GM19372 (cell line): Measurements from ENCODE around the gene NCEH1.
"Not testable (repeated sequence)": the region's sequence is repeated elsewhere in the genome, so short reads cannot be mapped to it uniquely, and the experiment has no call there.

ENCODE experiments used
- ATAC-seq: cut with Tn5 transposase; IDR thresholded peaks from one replicate; pipeline ENCODE4 v1.9.1; 2021; ENCODE audit warnings: mild to moderate bottlenecking, low read depth, moderate library complexity; ENCODE audit not compliant: unreplicated experiment

Gene NCEH1

DNA sequence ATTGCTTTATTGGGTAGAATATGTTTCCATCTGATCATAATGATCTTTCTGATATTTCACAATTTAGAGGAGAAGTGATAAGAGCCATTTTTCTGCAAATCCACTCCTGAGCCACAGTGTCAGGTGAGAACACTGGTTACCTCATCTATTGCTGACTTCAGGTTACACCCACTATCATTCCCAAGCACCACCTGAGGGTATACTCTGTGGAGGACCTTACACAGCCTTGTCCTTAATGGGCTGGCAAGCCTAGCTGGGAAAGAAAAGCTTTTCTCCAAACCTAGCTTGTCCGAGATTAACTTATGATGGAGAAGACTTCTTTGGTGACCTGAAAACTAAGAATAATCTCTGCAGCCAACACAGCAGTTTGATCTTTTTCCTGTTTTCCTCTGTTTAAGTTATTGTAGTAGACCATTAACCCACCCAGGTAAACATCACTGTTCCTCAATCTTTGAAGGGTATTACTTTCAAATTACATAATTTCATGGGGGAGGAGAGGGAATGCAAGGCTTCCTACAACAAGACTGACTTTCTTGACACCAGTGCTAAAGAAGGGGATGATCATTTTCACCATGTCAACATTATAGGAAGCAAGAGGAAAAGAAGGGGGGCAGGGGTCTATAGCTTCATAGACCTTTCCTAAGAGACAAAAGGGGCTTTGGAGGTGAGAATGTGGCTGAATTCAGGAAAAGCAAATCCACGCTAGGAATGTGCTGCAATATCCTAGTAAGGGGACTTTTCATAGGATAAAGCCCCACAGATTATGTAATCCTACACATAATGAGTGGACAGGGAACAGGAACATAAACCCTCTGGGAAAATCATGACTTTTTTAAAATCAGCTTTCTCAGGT, 1.7 kb downstream of the NCEH1 start:
- no peak for ATAC-seq

GRCh38 chr3:172707967-172708366, 2.9 kb downstream of the NCEH1 start:
- ATAC-seq: no peak

- no peak for ATAC-seq
Observed at GRCh38 chr3:172707030-172707429, 3.8 kb downstream of the NCEH1 start.

GRCh38 chr3:172705170-172705569, 5.7 kb downstream of the NCEH1 start:
- ATAC-seq: no peak

DNA sequence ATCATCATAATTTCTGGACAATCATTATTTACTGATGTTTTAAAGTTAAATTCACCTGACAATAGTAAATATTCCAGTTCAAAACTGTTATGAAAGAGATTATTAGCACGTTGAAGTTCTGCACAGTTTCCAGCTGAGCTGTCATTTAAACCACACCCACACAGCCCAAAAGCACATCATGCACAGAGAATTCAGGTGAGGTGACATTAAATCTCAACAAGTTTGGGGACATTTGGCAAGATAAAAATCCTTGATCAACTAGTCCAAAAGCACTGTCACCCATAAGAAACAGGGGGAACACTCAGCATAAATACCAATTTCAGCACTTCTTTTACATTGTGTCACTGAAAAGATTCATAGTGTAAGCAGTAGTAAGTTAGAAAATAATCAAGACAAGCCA, 6.9 kb downstream of the NCEH1 start:
- ATAC-seq: no peak

DNA sequence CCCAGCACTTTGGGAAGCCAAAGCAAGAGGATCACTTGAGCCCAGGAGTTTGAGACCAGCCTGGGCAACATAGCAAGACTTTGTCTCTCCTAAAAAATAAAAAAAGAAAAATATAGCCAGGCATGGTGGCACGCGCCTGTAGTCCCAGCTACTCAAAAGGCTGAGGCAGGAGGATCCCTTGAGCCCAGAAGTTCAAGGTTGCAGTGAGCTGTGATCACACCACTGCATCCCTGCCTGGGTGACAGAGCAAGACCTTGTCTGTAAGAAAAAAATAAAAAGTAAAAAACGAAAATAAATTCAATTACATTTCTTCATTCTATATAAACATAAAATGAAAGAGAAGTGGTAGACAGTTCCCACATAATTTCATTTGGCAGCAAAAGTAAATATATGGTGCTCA, 8.1 kb downstream of the NCEH1 start:
- not testable (repeated sequence) for ATAC-seq

DNA sequence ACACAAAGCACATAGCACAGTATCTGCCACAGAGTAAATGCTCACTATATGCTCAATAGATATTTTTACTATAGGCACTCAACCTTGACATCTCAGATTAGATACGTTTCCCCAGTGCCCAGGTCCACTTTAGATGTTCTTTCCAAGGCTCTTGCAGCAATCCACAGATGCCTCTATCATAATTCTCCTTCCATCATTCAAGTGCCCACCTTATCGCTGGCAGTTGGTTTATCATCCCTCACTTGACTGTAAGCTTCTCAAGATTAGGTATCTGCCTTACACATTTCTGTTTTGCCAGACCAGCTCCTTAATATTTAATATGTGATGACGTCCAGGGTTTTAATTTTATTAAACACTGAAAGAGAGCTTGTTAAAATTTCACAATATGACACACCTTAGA, 8.6 kb downstream of the NCEH1 start:
- no peak for ATAC-seq

DNA sequence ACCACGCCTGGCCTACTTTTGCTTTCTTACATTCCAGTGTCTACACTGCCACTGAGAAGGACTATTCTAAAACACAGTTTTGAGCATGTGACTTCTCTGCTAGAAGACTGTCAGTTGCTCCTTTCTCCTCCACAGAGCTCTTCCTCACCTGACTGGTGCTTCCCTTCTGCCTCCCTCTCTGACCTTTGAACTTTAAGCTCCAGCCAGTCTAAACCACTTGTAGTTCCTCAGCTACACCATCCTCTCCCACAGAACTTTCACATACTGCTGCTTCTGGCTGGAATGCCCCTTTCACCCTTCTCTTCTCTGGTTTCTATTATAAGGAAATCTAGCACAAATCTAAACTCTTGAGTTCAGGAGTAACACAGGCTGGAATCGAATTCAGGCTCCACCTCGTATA, 9.1 kb downstream of the NCEH1 start:
- no peak for ATAC-seq

- ATAC-seq: no peak
Observed at GRCh38 chr3:172700936-172701455, 9.9 kb downstream of the NCEH1 start.

DNA sequence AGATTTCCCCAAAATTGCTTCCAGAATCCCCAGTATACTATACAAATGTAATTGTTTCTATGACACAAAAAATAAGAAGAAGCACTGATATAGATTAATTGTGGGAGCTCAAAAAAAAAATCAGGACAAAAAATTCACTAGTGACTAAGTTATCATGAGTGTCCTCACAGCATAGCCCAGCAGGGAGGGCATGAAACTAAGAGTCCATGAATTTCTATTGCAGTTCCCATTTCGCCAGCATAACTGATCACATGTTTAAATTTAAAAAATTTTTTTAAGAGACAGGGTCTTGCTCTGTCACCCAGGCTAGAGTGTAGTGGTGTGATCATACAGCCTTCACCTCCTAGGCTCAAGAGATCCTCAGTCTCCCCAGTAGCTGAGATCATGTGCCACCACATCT, 10.6 kb downstream of the NCEH1 start:
- ATAC-seq: no peak

- ATAC-seq: no peak
Observed at GRCh38 chr3:172699031-172699430, 11.8 kb downstream of the NCEH1 start.

DNA sequence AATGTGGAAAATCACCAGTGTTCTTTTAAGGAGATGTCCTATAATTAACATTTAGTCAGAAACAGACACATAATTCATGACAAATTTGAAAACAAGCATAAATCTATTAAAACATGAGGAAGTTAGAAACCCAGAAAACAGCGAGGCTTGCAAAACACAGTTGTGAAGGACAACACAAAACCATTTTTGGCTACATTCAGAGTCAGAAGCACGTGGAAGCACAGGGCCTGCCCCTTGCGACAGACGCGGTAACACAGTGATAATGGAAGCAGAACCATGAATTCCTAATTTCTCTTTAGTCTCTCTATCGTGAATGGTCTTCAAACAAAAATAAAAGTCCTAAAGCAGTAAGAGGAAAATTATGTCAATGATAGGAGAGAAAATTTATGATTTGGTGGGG, 12.2 kb downstream of the NCEH1 start:
- ATAC-seq: no peak

- ATAC-seq: no peak
Observed at GRCh38 chr3:172697558-172697957, 13.3 kb downstream of the NCEH1 start.

GRCh38 chr3:172696357-172696756, 14.5 kb downstream of the NCEH1 start:
- no peak for ATAC-seq

DNA sequence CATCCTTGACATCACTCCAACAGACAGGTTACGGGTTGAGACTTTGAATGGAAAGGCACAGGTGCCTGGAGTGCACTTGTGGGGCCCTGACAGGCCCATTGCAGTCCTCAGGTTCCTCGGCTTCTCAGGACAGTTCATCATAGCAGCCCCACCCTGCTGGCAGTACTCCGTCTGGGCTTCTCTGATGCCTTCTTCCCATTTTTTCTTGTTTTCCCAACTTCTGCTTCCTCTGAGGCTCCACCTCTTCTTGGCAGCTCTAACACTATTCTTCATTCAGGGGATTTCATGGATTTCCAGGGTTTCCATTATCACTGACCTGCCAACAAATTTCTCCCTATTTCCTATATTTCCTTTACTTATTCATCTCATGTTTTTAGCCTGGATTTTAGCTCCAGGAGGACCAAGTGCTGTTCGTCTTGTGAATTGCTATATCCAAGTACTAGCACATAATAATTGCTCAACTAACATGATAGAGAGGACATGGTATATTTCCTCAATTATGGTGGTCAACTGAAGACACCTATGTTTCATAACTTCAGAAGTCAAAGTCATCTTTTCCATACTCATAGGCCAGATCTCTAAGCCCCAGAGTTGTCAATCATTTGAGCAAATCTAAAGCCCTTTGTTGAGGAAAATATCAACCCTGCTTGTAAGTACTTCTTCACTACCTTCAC, 16.2 kb downstream of the NCEH1 start:
- no peak for ATAC-seq

GRCh38 chr3:172692751-172693338, 18.0 kb downstream of the NCEH1 start:
- peak; percentile 72 for ATAC-seq

DNA sequence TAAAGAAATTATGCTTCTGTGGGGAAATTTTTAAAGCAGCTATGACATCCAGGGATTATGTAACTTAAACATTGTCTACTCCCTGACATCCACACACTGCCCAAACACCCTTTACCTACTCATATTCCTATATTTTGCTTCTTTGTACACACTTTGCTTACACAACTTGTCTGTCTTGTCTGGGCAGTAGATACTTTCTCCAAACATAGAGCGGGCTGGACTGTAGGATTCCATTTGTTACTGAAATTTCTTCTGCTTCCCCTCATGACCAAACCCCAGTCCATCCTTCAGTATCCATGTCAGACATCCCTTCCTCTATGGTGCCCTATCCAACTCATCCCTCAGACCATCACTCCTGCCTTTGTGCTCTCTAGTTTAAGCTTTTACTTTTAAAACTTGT, 19.9 kb downstream of the NCEH1 start:
- ATAC-seq: no peak

DNA sequence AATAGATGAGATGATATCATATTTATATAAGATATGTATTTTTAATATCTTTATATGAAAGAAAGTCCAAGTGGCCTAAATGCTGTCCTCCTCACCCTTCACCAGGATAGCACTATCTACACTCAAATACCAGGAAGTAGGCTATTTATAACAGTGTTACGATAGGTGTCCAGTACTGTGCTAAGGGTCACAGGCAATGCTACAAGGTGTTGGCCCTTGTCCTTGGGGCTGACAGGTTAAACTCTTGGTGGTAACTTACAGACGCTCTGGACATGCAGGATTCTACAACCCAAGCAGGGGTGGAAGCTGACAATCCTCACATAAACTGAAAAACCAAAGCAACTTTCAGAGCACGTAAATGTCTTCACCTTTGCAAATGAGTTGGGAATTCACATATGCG, 22.3 kb downstream of the NCEH1 start:
- ATAC-seq: no peak

GRCh38 chr3:172687501-172687900, 23.4 kb downstream of the NCEH1 start:
- ATAC-seq: no peak

GRCh38 chr3:172685331-172686214, 25.3 kb downstream of the NCEH1 start:
- ATAC-seq: no peak
